Choroid plexus epithelial cell (primary cell): ENCODE results near the gene FGF7.

Experiments
- DNase-seq: peaks from one replicate; pipeline ENCODE4 v3.0.0-alpha.2; 2010; ENCODE audit warnings: low read depth
- H3K4me3 ChIP-seq: 2 replicates; pipeline ENCODE4 v1.5.1; 2011; ENCODE audit warnings: low read depth, mild to moderate bottlenecking, control low read depth, low read length, moderate library complexity
- TF ChIP-seq, protein P1 (sequence below): conservative IDR thresholded peaks from 2 replicates; pipeline ENCODE4 v1.5.1; 2011; ENCODE audit warnings: low read depth, mild to moderate bottlenecking, control low read depth, inconsistent platforms, low read length, moderate library complexity

The FGF7 gene

GRCh38 chr15:49528289-49528688 is 105.2 kb downstream of the FGF7 start:
- DNase-seq, result peak; percentile 27

DNA sequence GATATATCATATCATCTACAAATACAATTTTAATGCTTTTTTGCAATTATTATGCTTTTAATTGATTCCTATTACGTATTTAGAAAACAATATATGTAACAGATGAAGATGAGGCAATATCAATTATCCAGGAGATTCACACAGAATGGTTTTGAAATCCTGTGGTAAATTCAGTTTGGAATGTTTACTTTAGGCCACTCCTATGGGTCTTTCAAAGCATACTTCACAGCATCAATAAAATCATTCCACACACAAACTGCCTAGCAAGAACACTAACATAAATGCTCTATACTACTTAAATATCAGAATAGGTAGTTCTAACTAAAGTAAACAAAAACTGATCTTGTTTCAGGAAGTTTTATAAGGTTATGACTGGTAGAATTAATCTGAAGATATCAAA is 107.0 kb downstream of the FGF7 start:
- H3K4me3 ChIP-seq, result no peak overlapping the region
- peak; percentile 73 for DNase-seq
- TF ChIP-seq, protein P1, sequence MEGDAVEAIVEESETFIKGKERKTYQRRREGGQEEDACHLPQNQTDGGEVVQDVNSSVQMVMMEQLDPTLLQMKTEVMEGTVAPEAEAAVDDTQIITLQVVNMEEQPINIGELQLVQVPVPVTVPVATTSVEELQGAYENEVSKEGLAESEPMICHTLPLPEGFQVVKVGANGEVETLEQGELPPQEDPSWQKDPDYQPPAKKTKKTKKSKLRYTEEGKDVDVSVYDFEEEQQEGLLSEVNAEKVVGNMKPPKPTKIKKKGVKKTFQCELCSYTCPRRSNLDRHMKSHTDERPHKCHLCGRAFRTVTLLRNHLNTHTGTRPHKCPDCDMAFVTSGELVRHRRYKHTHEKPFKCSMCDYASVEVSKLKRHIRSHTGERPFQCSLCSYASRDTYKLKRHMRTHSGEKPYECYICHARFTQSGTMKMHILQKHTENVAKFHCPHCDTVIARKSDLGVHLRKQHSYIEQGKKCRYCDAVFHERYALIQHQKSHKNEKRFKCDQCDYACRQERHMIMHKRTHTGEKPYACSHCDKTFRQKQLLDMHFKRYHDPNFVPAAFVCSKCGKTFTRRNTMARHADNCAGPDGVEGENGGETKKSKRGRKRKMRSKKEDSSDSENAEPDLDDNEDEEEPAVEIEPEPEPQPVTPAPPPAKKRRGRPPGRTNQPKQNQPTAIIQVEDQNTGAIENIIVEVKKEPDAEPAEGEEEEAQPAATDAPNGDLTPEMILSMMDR, result no peak

More at GRCh38 chr15:49528289-49528688, 105.2 kb downstream of the FGF7 start:
- no peak overlapping the region for H3K4me3 ChIP-seq
- TF ChIP-seq, protein P1, result no peak
